NOMO-1 treated with DMSO at 0.1 percent for 48 hours (cell line): ENCODE data around the gene HDAC8.

ENCODE experiments used
- DNase-seq: peaks from one replicate; lab custom pipeline; 2025; ENCODE audit not compliant: unreplicated experiment; lab: John Stamatoyannopoulos, UW

The HDAC8 gene

DNA sequence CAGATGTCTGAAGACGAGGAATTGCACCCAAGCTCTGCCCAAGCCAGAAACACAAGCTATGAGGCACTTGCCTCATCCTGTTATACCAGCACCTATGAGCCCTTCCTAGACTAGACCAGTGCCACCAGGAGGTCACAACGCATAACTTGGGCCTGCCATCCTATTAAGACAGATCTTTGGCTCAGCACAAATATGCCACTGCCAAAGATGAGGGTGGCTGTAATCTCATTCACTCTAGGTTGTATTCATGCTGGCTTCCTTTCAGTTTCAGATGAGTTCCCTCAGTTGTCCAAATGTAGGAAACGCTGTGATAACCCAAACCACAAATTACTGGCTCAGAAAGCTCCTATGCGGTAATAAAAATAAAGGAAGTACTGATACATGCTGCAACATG, 190.4 kb downstream of the HDAC8 start:
- DNase-seq: peak; percentile 92

DNA sequence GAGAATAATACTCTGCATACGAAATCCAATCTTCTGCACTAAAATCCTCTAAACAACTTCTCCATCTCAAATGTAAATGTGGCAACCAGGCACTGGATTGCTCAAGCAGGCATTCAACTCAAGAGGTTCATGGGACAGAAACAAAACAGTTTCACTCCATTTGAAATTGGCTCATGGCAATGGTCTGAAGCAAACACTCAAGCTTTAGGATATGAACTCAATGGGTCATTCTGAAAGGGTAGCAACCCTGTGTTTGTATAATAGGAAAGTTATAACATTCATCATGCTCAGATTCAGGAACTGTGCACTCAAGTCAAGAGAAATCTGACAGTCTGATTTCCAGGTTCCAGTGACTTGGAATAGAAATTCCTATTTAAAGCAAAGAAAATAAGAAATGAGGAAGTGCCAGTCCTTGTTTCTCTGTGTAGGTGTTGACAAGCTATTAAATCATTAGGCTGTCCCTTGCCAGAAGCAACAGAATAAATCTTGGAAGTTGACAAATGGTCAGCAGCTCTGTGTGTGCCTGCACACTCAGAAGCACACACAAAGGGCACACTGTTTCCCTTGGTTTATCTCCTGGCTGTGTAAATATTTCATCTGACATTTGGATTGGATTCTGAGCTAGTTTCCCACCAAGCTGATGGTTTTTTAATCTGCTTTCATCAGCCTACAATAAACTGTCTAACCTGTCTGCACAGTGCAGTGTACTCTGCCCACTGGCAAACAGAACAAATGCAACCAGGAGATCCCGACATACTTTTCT, 191.0 kb downstream of the HDAC8 start:
- DNase-seq: peak; percentile 71

DNA sequence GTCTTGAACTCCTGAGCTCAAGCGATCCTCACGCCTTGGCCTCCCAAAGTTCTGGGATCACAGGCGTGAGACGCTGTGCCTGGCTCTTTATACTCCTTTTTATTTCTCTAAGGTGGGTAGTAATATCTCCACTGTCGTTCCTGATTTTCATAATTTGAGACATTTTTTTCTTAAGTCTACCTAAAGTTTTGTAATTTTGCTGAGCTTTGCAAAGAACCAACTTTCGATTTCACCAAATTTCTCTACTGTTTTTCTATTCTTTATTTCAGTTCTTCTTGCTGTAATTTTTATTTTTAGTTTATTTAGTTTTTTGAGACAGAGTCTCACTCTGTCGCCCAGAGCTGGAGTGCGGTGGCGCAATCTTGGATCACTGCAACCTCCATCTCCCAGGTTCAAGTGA, 196.5 kb downstream of the HDAC8 start:
- no peak for DNase-seq

DNA sequence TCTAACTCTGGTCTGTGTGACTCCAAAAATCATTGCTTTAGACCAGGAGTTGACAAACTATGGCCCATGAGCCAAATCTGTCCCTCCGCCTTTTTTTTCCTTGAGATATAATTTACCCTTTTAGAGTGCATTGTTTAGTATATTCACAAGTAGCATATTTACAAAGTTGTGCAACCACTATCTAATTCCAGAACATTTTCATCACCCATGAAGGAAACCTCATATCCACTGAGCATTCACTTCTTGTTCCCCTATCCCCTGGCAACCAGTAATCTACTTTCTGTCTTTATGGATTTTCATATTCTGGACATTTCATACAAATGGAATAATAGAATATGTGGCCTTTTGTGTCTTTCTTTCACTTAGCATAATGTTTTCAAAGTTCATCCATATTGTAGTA, 199.5 kb downstream of the HDAC8 start:
- no peak for DNase-seq

DNA sequence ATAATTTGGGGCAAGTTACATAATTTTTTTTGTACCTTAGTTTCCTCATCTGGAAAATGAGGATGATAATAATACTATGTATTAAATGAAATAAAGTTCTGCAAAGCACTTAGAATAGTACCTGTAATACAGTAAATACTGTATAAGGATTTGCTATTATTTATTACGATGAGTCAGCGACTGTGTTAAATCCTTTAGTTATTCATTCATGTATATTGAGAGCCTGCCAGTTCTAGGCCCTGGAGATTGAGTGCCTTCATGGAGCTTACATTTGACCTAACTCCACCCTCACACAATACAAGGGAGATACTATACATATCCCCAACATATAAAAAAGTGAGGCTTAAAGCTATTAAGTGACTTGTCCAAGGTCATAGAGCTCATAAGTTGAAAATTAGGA, 199.9 kb downstream of the HDAC8 start:
- no peak for DNase-seq

DNA sequence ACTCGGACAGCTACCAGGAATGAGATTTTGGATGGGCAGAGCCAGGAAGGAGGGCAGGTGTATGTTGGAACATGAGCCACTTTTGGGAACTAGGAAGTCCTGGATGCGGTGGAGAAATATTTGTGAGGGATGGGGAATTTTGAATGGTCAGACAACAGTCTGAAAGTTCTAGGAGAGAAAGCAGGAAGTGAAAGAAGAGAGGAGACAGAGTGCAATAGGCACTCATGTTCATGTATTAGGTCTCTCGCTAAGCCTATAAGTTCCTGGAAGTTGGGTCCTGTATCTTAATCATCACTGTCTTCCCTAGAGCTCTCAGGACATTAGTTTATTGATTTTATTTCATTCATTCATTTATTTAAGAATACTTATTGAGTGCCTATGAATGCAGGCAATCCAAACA, 201.2 kb downstream of the HDAC8 start:
- DNase-seq: peak; percentile 50

DNA sequence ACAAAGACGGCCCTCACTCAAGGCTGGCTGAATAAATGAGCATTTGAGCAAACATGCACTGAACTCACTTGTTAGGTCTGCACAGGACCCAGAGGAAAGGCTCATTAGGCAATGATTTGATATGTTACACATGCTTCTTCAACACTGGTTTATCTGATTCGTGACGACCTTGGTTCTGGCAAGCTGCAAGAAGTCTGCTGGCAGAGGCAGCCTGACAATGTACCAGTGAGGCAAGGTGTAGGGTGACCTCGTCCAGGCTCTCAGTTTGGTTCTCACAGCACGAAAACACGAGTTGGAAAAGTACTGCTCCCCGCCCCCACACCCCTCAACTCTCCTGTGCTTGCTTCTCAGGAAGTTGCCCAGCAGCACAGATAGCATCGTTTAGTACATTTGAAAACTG, 203.8 kb downstream of the HDAC8 start:
- no peak for DNase-seq

DNA sequence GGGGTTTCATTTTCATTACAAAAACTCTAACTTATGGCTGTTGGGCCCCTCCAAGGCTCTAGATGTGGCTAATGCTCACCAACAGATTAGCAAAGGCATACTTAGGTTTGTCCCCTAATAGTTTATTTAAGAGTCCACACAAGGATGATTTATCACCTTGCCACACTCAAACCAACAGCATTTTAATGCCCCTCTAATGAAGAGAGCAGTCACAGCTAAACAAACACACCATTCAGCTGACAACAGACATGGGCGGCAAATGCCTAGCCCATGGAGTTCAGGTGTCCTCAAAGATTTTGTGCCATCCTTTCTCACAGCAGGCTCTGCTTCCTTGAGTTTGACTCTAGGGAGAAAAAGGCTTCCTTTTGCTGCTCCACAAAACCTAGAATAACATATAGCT, 205.1 kb downstream of the HDAC8 start:
- DNase-seq: no peak

DNA sequence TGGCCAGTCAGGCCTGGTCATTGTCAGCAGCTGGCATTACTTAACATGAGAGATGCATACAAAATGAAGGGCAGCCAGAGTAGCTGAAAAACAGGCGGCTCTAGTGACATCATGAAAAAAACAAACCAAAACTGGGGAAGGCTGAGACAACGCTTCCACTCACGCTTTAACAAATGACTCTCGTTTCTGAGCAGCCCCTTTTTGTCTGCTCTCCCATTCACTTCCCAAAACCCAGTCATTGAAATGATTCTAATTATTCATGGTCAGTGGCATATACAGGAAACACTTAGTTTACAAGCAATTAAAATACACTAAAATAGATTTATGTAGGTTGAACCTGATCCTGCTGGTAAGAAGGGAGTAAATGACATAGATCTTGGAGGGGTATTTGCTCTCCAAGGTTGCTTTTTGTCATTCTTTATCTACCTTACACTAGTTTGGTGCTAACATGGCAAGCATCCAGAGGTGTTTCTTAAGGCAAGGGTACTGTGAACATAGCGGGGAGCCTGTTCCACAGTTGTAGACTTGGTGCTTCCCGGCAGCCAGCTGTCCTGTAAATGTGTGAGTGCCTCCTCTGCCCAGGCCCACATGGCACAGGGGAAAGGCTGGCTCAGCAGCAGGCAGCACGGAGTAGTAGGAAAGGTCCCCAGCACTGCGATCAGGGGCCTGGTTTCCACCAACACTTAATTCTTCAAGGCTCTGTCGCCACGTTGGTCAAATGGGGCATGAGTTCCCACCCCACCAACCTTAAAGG, 205.8 kb downstream of the HDAC8 start:
- DNase-seq: peak; percentile 4

DNA sequence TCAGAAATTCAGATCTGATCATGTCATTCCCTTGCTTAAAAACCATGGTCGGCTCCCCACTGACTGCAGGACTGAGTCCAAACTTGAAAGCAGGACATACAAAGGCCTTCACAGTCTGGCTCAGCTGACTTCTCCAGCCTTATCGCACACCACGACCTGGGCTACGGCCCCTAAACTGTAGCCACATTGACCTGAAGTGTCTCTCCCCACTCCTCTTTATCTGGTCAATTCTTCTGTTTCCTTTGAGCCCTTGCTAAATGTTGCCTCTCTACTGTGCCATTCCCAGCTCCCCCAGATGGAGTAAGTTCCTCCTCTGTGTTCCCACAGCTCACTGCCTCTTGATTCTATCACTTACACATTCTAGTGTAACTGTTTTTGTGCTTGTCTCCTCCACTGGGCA, 206.5 kb downstream of the HDAC8 start:
- no peak for DNase-seq

DNA sequence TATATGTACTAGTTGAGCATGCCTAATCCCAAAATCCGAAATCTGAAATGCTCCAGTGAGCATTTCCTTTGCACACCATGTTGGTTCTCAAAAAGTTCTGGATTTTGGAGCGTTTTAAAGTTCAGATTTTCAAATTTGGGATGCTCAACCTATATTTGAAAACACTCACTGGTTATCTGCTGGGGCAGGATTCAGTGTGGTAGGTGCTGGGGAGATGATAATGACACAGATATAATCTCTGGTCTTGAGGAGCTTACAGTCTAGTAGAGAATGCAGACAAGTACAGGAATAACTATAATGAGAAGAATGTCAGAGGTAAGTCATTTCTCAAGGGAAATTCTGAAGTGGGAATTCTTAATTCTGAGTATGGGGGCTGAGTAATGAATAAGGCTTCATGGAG, 207.5 kb downstream of the HDAC8 start:
- no peak for DNase-seq

DNA sequence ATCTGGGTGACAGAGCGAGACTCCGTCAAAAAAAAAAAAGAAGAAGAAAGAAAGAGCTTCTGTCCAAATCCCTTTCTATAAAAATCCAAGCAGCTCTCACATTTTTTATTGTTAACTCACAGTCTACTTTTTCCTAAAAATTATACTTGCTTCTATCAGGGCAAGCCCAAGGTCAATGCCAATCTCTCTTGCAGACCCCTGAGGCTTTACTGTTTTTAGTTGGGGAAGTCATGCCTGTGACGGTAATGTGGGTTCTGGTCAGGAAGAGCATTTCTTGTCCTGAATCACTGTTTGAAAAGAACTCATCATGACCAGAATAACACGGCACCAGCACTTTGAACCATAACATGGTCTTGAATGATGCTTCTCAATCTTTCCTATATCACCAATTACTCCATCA, 212.3 kb downstream of the HDAC8 start:
- DNase-seq: no peak

DNA sequence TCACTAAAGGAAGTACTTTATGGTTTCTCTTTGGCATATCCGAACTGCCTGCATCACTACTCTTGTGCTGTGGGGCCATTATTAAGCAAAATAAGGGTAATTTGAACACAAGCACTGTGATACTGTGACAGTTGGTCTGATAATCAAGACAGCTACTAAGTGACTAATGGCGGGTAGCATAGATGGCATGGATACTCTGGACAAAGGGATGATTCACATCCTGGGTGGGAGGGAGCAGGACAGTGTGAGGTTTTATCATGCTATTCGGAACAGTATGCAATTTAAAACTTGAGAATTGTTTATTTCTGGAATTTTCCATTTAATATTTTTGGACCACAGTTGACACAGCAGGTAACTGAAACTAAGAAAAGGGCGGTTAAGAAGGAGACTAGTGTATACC, 214.3 kb downstream of the HDAC8 start:
- DNase-seq: no peak

DNA sequence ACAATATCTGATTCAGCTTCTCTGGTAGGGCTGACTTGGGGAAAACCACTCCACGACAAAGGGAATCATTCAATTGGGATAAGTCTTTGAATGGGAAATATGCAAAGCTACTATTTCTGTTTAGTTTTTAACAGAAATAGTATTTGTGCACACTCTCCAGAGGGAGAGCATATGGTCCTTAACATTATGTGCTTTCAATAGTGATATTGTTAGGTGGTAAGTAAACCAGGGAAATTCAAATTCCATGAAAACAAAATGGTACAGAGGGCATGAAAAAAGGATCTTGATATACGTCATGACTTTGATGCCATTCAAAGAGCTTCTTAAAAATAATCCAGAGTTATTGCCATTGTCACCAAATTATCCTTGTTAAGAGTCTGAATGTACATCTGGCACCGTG, 219.9 kb downstream of the HDAC8 start:
- no peak for DNase-seq

DNA sequence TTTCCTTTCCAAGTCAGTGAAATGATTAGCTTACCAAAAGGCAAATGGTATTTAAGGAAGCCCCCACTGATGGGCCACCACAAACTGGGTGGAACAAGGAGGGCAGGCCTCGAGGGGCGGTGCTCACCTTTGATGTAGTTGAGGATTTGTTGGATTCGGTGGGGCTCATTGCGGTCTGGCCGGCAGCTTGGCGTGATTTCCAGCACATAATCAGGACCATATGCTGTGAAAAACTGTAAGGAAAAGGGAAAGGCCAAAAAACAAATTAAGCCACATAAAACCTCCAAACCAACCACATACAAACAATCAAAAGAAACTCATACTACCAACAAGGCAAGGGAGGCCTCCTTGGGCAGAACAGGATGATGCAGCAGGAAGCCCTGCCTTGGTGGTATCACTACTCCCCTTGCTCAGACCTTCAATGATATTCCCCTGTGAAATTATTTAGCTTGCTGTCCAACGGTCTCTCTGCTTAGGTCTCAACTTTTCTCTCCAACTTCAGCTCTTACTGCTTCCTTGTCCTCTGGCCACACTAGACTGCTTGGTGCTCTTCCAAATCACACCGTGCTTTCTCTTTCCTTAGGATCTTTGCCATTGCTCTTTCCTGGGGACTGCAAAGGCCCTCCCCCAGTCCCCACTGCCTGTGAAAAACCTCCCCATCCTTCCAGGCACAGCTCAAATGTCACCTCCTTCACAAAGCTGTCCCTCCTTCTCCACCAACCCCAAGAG, 220.9 kb downstream of the HDAC8 start:
- no peak for DNase-seq

DNA sequence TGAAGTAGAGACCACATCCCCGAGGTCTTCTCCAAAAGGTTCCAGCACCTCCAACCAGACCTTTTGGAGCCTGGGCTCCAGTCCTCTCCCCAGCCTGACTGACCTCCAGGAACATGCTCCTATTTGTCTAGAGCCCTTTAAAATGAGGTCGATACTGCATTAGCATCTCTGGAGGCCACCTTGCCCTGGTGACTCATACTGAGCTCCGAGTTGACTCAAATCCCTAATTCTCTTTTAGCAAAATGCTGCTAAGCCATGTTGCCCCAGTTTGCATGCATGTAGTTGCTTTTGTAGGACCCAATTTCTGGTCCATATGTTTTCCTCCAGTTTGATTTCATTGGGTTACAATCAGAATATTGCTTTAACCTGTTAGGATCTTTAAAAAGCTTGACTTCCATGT, 223.5 kb downstream of the HDAC8 start:
- no peak for DNase-seq

DNA sequence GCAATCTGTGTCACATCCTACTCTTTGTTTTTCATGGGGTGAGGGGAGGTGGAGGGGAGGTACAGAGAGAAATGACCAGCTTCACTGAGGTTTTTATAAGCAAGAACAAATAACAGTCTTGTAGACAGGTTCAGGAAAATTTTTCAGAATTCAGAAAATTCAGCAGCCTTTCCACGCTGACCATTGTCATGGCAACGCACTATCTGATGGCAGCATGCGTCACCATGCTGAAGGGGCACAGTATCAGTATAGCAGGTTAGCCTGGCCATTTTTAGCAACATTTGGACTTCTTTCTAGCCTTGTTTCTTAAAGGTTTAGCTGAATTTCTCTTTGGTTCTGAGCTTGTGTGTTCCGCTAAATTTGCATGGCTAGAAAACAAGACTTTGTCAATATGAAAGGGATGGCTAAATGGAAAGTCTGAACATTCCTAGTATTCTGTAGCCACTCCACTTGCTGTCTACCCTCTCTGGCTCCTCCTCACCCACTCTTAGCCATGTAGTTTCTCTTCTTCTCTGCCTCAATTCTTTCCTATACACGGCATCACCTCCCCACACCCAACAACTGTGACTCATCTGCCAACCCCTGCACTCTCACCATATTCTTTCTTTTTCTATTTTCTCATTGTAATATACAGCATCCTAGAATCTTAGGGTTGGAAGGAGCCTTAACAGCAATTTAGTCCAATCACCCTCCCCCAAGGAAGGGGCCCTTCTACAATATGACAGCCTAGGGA, 224.2 kb downstream of the HDAC8 start:
- no peak for DNase-seq

DNA sequence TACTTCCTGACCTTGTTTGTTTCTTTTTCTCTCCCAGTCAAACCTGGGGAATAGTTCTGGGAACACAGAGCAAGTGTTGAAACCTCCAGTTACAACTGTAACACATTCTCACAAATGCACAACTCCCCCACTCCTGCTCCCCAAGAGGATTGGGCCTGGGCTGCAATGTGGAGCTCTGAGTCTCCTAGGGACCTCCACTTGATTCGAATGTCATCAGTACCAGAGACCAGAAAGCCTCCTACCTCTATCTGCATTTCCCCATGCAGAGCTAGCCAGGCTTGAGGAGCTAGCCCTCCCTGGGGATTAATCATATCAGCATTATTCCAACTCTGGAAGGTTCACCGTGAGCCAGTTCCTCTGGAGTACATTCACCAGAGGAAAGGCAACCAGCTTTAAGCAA, 225.3 kb downstream of the HDAC8 start:
- no peak for DNase-seq

DNA sequence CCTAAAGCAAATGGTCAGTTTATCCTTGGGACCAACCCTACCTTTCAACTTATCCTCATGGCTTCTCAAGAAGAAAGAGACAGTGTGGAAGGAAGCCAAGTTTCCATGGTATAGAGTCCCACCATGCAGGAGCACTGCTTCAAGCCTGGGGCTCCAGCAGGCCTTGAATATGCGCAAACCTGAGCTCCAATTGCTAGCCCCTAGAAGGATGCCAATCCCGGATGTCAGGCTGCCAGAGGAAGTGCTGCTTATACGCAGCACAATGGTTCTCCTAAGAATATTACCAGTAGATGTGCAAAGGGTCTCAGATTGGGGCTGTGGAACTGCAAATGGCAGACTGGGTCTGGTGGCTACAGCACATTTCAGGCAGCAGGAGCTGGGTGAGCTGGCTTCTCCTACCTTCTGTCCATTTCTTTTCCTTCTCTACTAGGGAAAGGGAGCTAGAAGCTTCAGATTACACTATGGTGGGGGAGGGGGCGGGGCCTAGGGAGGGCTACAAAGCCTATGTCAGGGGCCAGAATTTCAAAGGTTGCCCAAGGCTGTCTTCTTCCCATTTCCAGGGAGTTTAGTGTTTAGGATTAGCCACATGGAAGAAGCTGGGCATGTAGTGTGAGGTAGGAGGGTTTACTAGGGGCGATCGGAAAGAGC, 226.2 kb downstream of the HDAC8 start:
- no peak for DNase-seq

DNA sequence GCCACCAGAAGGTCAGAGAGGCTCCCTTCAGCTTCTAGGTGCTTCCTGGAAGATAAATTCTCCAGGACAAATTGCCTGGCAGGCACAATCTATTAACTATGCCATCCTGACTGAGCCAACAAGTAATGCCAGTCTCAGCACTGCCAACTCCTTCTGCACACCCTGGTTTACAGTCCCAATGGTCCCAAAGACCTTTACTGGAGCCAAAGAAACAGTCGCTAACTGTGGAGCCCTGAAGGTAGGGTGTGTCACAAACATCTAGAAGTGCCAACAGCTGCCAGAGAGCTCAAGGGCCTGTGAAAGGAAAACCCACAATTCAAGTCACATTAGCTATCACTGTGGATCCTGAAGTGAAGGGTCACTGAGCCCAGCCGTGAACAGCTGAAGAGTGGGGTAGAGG, 232.0 kb downstream of the HDAC8 start:
- no peak for DNase-seq

DNA sequence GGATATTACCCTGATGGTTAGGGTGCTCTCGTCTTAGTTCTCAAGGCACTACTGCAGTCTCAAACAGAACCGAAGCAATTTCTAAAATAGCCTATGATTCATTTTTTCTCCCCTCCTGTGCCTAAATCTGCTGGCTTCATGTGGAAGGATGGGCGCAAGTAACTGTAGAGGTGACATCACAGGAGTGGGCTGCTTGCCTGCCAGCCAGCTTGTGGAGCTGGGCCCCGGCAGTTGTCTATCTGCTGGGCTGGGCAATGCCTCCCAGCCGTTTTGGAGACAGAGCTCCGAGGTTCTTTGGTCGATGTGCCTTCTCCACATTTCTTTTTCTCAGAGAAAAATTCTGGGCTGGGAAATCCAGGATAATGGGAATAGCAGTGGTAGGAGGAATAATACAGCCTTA, 232.6 kb downstream of the HDAC8 start:
- DNase-seq: no peak
